ENCODE results near the gene LIPC.

- TF ChIP-seq ISL1 (CRISPR knock-in tag; IDR thresholded peaks at IDR 0.05) (no peak), SNAI2 (CRISPR knock-in tag; IDR thresholded peaks at IDR 0.05) (no peak), ZFP3 (CRISPR knock-in tag; IDR thresholded peaks at IDR 0.05) (no peak), RARB (CRISPR knock-in tag; IDR thresholded peaks at IDR 0.05) (no peak), ZNF70 (CRISPR knock-in tag; IDR thresholded peaks at IDR 0.05) (no peak), ARNTL (CRISPR knock-in tag; IDR thresholded peaks at IDR 0.05; ENCODE audit: borderline replicate concordance, low read depth) (no peak), CSDC2 (CRISPR knock-in tag; IDR thresholded peaks at IDR 0.05) (no peak), ZNF8 (CRISPR knock-in tag; IDR thresholded peaks at IDR 0.05) (no peak), ZFP30 (CRISPR knock-in tag; IDR thresholded peaks at IDR 0.05) (no peak)
- TF ChIP-seq, protein P1, sequence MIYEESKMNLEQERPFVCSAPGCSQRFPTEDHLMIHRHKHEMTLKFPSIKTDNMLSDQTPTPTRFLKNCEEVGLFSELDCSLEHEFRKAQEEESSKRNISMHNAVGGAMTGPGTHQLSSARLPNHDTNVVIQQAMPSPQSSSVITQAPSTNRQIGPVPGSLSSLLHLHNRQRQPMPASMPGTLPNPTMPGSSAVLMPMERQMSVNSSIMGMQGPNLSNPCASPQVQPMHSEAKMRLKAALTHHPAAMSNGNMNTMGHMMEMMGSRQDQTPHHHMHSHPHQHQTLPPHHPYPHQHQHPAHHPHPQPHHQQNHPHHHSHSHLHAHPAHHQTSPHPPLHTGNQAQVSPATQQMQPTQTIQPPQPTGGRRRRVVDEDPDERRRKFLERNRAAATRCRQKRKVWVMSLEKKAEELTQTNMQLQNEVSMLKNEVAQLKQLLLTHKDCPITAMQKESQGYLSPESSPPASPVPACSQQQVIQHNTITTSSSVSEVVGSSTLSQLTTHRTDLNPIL (CRISPR knock-in tag; IDR thresholded peaks at IDR 0.05; ENCODE audit: low read depth), result no peak
- TF ChIP-seq, protein P2, sequence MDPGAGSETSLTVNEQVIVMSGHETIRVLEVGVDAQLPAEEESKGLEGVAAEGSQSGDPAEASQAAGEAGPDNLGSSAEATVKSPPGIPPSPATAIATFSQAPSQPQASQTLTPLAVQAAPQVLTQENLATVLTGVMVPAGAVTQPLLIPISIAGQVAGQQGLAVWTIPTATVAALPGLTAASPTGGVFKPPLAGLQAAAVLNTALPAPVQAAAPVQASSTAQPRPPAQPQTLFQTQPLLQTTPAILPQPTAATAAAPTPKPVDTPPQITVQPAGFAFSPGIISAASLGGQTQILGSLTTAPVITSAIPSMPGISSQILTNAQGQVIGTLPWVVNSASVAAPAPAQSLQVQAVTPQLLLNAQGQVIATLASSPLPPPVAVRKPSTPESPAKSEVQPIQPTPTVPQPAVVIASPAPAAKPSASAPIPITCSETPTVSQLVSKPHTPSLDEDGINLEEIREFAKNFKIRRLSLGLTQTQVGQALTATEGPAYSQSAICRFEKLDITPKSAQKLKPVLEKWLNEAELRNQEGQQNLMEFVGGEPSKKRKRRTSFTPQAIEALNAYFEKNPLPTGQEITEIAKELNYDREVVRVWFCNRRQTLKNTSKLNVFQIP (CRISPR knock-in tag; IDR thresholded peaks at IDR 0.05; ENCODE audit: borderline replicate concordance, low read depth), result no peak
Measured at GRCh38 chr15:58434334-58434875, 2.6 kb downstream of the LIPC start.

Measured in SK-N-SH treated with all-trans-retinoic acid at 6 μM for 48 hours (cell line).